ENCODE data around the gene MATN4.
A peak's percentile ranks its signal among the peaks of the same experiment; 100 is the strongest.

Gene MATN4

GRCh38 chr20:45290677-45291355, 17.3 kb downstream of the MATN4 start:
- peak; percentile 38 for DNase-seq (ENCODE audit: low read depth)

- no peak for DNase-seq (ENCODE audit: low read depth)
These were observed 18.0 kb downstream of the MATN4 start for GRCh38 chr20:45289942-45290676.

- no peak for DNase-seq (ENCODE audit: low read depth)
These were observed 19.2 kb downstream of the MATN4 start for GRCh38 chr20:45288860-45289259.

- no peak for DNase-seq (ENCODE audit: low read depth)
These were observed 19.7 kb downstream of the MATN4 start for GRCh38 chr20:45288376-45288775.

GRCh38 chr20:45283551-45284057, 24.5 kb downstream of the MATN4 start:
- DNase-seq (ENCODE audit: low read depth), result no peak

GRCh38 chr20:45282700-45283550, 25.2 kb downstream of the MATN4 start:
- DNase-seq (ENCODE audit: low read depth), result no peak

GRCh38 chr20:45279992-45280391, 28.1 kb downstream of the MATN4 start:
- DNase-seq (ENCODE audit: low read depth), result no peak

GRCh38 chr20:45275338-45275737, 32.8 kb downstream of the MATN4 start:
- no peak for DNase-seq (ENCODE audit: low read depth)

GRCh38 chr20:45269754-45270270, 38.3 kb downstream of the MATN4 start:
- no peak for DNase-seq (ENCODE audit: low read depth)

GRCh38 chr20:45269056-45269455, 39.0 kb downstream of the MATN4 start:
- no peak for DNase-seq (ENCODE audit: low read depth)

GRCh38 chr20:45268531-45268930, 39.6 kb downstream of the MATN4 start:
- DNase-seq (ENCODE audit: low read depth), result no peak

GRCh38 chr20:45266977-45267376, 41.1 kb downstream of the MATN4 start:
- DNase-seq (ENCODE audit: low read depth), result no peak

- DNase-seq (ENCODE audit: low read depth), result no peak
These were observed 44.4 kb downstream of the MATN4 start for GRCh38 chr20:45263556-45264266.

- DNase-seq (ENCODE audit: low read depth), result no peak
These were observed 49.4 kb downstream of the MATN4 start for GRCh38 chr20:45258664-45259063.

GRCh38 chr20:45258259-45258658, 49.8 kb downstream of the MATN4 start:
- no peak for DNase-seq (ENCODE audit: low read depth)

GRCh38 chr20:45257711-45258110, 50.4 kb downstream of the MATN4 start:
- DNase-seq (ENCODE audit: low read depth), result no peak

GRCh38 chr20:45257161-45257560, 50.9 kb downstream of the MATN4 start:
- no peak for DNase-seq (ENCODE audit: low read depth)

- no peak for DNase-seq (ENCODE audit: low read depth)
These were observed 53.5 kb downstream of the MATN4 start, which contains the start of gene SLPI for GRCh38 chr20:45254383-45255262. Gene SLPI (minus strand): TSS chr20:45254564. CDS start chr20:45254543, 21 bp downstream.

GRCh38 chr20:45253261-45253660, 54.8 kb downstream of the MATN4 start:
- no peak for DNase-seq (ENCODE audit: low read depth)

- no peak for DNase-seq (ENCODE audit: low read depth)
These were observed 56.1 kb downstream of the MATN4 start for GRCh38 chr20:45251884-45252560.

Data from T follicular helper cell (primary cell).